ENCODE results near the gene MUC20. TPM values are rescaled to one million over a fixed set of nuclear protein-coding genes. Genes with fewer than 3 reads are reported as not detected.
A peak's percentile ranks its signal among the peaks of the same experiment; 100 is the strongest.

Gene MUC20
- total RNA-seq, 1 donor from 2014 or later: not detected

DNA sequence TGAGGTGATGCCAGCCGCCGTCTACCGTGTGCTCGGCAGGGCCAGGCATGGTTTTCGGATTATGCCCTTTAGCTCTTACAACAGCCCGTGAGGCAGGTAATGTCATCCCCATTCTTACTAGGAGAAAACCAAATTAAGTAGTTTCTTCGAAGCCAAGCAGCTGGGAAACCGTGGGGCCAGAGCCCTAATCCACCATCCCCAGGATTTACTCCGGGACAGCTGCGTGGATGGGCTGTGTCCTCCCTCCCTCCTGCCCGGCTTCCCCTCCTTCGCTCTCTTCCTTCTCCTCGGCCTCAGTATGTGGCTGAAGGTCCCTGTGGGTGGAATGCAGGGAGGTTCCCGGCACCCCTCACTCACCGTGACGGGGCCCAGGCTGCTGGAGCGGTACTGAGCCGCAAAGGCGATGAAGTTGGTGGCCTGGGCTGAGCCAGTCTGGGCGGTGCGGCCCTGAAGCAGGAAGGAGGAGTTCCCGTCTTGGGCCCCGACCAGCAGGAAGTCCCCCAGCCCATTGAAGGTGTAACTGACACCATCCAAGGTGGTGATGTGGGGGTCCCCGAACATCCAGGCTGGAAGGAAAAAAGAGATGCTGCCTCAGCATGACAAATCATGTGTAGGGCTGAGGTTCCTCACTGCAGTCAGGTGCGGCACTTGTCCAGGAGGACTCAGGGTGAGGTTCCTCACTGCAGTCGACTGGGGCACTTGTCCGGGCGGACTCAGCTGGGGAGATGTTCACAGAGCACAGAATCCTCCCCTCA is 42.5 kb downstream of the MUC20 start:
- H3K4me3 ChIP-seq (ENCODE audit: insufficient read depth, low read depth, low read length): no peak overlapping the region
- H3K79me2 ChIP-seq (ENCODE audit: insufficient read depth, low read length): no peaks in the 10 kb centered on the region
- H4K20me1 ChIP-seq (ENCODE audit: insufficient read depth, low read length): no peaks in the 10 kb centered on the region
- H3K27ac Mint-ChIP-seq (ENCODE audit: unreplicated experiment): no peak overlapping the region
- no peak for DNase-seq (ENCODE audit: low read depth)
- peaks cover 10% of the 10 kb centered on the region for H3K9me3 Mint-ChIP-seq (ENCODE audit: unreplicated experiment)
- peaks cover 28% of the 10 kb centered on the region for H3K27me3 ChIP-seq (ENCODE audit: insufficient read depth, low read length)
- TF ChIP-seq, protein P1, sequence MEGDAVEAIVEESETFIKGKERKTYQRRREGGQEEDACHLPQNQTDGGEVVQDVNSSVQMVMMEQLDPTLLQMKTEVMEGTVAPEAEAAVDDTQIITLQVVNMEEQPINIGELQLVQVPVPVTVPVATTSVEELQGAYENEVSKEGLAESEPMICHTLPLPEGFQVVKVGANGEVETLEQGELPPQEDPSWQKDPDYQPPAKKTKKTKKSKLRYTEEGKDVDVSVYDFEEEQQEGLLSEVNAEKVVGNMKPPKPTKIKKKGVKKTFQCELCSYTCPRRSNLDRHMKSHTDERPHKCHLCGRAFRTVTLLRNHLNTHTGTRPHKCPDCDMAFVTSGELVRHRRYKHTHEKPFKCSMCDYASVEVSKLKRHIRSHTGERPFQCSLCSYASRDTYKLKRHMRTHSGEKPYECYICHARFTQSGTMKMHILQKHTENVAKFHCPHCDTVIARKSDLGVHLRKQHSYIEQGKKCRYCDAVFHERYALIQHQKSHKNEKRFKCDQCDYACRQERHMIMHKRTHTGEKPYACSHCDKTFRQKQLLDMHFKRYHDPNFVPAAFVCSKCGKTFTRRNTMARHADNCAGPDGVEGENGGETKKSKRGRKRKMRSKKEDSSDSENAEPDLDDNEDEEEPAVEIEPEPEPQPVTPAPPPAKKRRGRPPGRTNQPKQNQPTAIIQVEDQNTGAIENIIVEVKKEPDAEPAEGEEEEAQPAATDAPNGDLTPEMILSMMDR (IDR thresholded peaks at IDR 0.05; ENCODE audit: insufficient read depth, low read depth, low read length): no peak
- no peak for TF ChIP-seq EZH2 (IDR thresholded peaks at IDR 0.05; ENCODE audit: insufficient read depth, low read length)
- H3K4me3 Mint-ChIP-seq (ENCODE audit: unreplicated experiment): no peak overlapping the region
- no peak overlapping the region for H3K9ac ChIP-seq (ENCODE audit: low read length)
- H2AFZ ChIP-seq (ENCODE audit: low read depth, low read length): no peak overlapping the region
- no peaks in the 10 kb centered on the region for H3K4me1 Mint-ChIP-seq (ENCODE audit: low read depth, unreplicated experiment)
- peaks cover 41% of the 10 kb centered on the region for H3K27me3 Mint-ChIP-seq (ENCODE audit: low read depth, unreplicated experiment)
- no peaks in the 10 kb centered on the region for H3K9me3 ChIP-seq (ENCODE audit: insufficient read depth, low read depth, low read length)
- no peaks in the 10 kb centered on the region for H3K4me1 ChIP-seq (ENCODE audit: insufficient read depth, low read length)
- no peak overlapping the region for H3K27ac ChIP-seq (ENCODE audit: low read depth, low read length)
- no peaks in the 10 kb centered on the region for H3K36me3 ChIP-seq (ENCODE audit: insufficient read depth, low read length)
- H3K36me3 Mint-ChIP-seq (ENCODE audit: low read depth, unreplicated experiment): no peaks in the 10 kb centered on the region
- no peak overlapping the region for H3K4me2 ChIP-seq (ENCODE audit: low read length)
- no peak for FAIRE-seq

DNA sequence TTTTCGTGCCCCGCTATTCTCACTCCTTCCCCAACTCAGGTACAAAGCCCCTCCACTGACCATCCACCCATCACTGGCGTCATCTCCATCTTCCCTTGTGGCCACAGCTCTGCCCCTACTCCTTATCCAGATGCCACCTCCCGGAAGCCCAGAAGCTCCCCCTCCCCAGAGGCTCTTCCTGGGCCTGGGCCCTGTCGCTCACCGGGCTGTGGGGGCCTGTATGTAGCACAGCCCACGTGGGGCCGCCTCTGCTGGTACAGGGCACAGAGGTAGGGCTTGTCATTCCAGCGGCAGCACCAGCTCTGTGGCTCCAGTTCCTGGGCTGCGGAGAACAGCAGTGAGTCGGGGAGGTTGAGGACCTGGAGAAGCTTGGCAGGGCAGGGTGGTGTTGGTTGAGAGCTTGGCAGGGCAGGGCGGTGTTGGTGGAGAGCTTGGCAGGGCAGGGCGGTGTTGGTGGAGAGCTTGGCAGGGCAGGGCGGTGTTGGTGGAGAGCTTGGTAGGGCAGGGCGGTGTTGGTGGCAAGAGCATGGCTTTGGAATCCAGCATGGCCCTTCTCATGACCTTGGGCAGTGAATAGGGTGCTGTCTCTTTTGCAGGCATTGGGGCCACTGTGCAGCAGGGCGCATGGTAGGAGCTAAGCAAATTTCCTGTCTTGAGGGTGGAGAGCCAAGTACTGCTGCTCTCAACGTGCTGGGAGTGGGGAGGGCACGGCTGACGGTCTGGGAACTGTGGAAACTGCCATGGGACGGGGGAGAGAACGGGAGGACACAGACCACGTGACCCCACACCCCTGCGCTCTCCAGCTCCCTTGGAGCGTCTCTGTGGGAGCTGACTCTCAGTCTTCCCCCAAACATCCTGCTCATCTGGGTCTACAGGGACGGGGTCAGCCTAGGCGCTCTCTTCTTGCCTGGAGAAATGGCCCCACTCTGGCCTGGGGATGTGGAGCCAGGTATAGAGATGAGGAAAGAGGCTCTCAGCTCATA is 43.4 kb downstream of the MUC20 start:
- no peak overlapping the region for H3K4me3 ChIP-seq (ENCODE audit: insufficient read depth, low read depth, low read length)
- no peaks in the 10 kb centered on the region for H3K4me1 ChIP-seq (ENCODE audit: insufficient read depth, low read length)
- DNase-seq (ENCODE audit: low read depth): no peak
- no peak overlapping the region for H2AFZ ChIP-seq (ENCODE audit: low read depth, low read length)
- FAIRE-seq: no peak
- no peaks in the 10 kb centered on the region for H3K9me3 ChIP-seq (ENCODE audit: insufficient read depth, low read depth, low read length)
- H3K9ac ChIP-seq (ENCODE audit: low read length): no peak overlapping the region
- H3K27me3 Mint-ChIP-seq (ENCODE audit: low read depth, unreplicated experiment): peaks cover 37% of the 10 kb centered on the region
- no peak overlapping the region for H3K4me2 ChIP-seq (ENCODE audit: low read length)
- H4K20me1 ChIP-seq (ENCODE audit: insufficient read depth, low read length): no peaks in the 10 kb centered on the region
- no peaks in the 10 kb centered on the region for H3K36me3 ChIP-seq (ENCODE audit: insufficient read depth, low read length)
- H3K4me1 Mint-ChIP-seq (ENCODE audit: low read depth, unreplicated experiment): no peaks in the 10 kb centered on the region
- peaks cover 24% of the 10 kb centered on the region for H3K27me3 ChIP-seq (ENCODE audit: insufficient read depth, low read length)
- no peak overlapping the region for H3K27ac ChIP-seq (ENCODE audit: low read depth, low read length)
- no peaks in the 10 kb centered on the region for H3K36me3 Mint-ChIP-seq (ENCODE audit: low read depth, unreplicated experiment)
- H3K4me3 Mint-ChIP-seq (ENCODE audit: unreplicated experiment): no peak overlapping the region
- TF ChIP-seq EZH2 (IDR thresholded peaks at IDR 0.05; ENCODE audit: insufficient read depth, low read length): no peak
- TF ChIP-seq, protein P1 (IDR thresholded peaks at IDR 0.05; ENCODE audit: insufficient read depth, low read depth, low read length): no peak
- H3K79me2 ChIP-seq (ENCODE audit: insufficient read depth, low read length): no peaks in the 10 kb centered on the region
- peak overlapping the region; percentile 36 for H3K27ac Mint-ChIP-seq (ENCODE audit: unreplicated experiment)
- H3K9me3 Mint-ChIP-seq (ENCODE audit: unreplicated experiment): peaks cover 10% of the 10 kb centered on the region
